Thymus (tissue), 14 donors: ENCODE data around the gene KLRK1. TPM values are rescaled to one million over a fixed set of nuclear protein-coding genes. Genes with fewer than 3 reads are reported as not detected.
"Not testable (repeated sequence)": the region's sequence is repeated elsewhere in the genome, so short reads cannot be mapped to it uniquely, and the experiment has no call there.

Experiments used
- DNase-seq, 9 donors: peaks; one replicate each; pipeline ENCODE4 v3.0.0-alpha.2; 2013; ENCODE audit warnings: low spot score in 9 of 9, low read depth in 6 of 9, missing footprints in 1 of 9
- H3K27ac ChIP-seq, 2 donors: one replicate each; pipeline ENCODE4 v1.5.1; 2013; ENCODE audit warnings: control low read depth in 1 of 2, low read depth in 1 of 2, low read length in 1 of 2, mild to moderate bottlenecking in 1 of 2, moderate library complexity in 1 of 2
- H3K27me3 ChIP-seq, 2 donors: one replicate each; pipeline ENCODE4 v1.5.1; 2013; ENCODE audit warnings: low read length in 1 of 2; ENCODE audit not compliant: control insufficient read depth in 2 of 2, insufficient read depth in 1 of 2
- H3K36me3 ChIP-seq, 2 donors: one replicate each; pipeline ENCODE4 v1.5.1; 2013; ENCODE audit warnings: low read length in 1 of 2, mild to moderate bottlenecking in 1 of 2, moderate library complexity in 1 of 2; ENCODE audit not compliant: control insufficient read depth in 2 of 2, insufficient read depth in 2 of 2
- H3K4me1 ChIP-seq, 2 donors: one replicate each; pipeline ENCODE4 v1.5.1; 2013; ENCODE audit warnings: low read length in 2 of 2; ENCODE audit not compliant: control insufficient read depth in 2 of 2, insufficient read depth in 2 of 2
- H3K4me3 ChIP-seq, 2 donors: one replicate each; pipeline ENCODE4 v1.5.1; 2013; ENCODE audit warnings: low read length in 2 of 2, control low read depth in 1 of 2, mild to moderate bottlenecking in 1 of 2
- H3K9me3 ChIP-seq, 2 donors: one replicate each; pipeline ENCODE4 v1.5.1; 2013; ENCODE audit warnings: low read length in 1 of 2, mild to moderate bottlenecking in 1 of 2; ENCODE audit not compliant: control insufficient read depth in 2 of 2, insufficient read depth in 1 of 2
- WGBS: extraction: QIAGEN DNeasy Blood & Tissue Kit; methylation state at CpG from one replicate; pipeline ENCODE4 v1.1.7; 2013; 5-methylcytosine and 5-hydroxymethylcytosine counted together
- long read RNA-seq, 10 donors: transcript quantifications; one replicate each; lab custom pipeline, GENCODE V29; 2026
- polyA plus RNA-seq: library from polyadenylated mRNA; stranded (reverse); fragments of 200-250 nt; gene quantifications from one replicate; pipeline ENCODE4 v1.2.3, GENCODE V29; 2013
- total RNA-seq: library from RNA; stranded (reverse); fragments of 120-200 nt; gene quantifications from one replicate; pipeline ENCODE4 v1.2.4, GENCODE V29; 2013
- donor health status: healthy.

Gene KLRK1
- total RNA-seq (13.4 TPM), polyA plus RNA-seq (27.0 TPM)
- long read RNA-seq, donor 1: 0 reads
- long read RNA-seq, donor 2: 0 reads
- long read RNA-seq, donor 3, partial matches to known transcripts: 0 of 3 reads
- long read RNA-seq, donor 3, other reads (novel, unspliced or antisense): 0 of 3 reads
- long read RNA-seq, donor 4: 0 reads
- long read RNA-seq, donor 5, partial matches to known transcripts: 0 of 3 reads
- long read RNA-seq, donor 5, other reads (novel, unspliced or antisense): 0 of 3 reads
- long read RNA-seq, donor 6, partial matches to known transcripts: 0 of 2 reads
- long read RNA-seq, donor 6, other reads (novel, unspliced or antisense): 0 of 2 reads
- long read RNA-seq, donor 7, partial matches to known transcripts: 0 of 2 reads
- long read RNA-seq, donor 7, other reads (novel, unspliced or antisense): 0 of 2 reads
- long read RNA-seq, donor 8: 0 reads
- long read RNA-seq, donor 9: 0 reads
- long read RNA-seq, donor 10: 0 reads

GRCh38 chr12:10389904-10390303 is at the start of gene KLRK1:
Gene KLRK1, minus strand, starts transcription at chr12:10390041. Its CDS starts 1,231 bp downstream, at chr12:10388810.
- WGBS: 27% methylated on average over 1 of the region's 1 CpG
- no peaks in the 10 kb centered on the region for H3K36me3 ChIP-seq
- no peak within 1 kb of the TSS for H3K27ac ChIP-seq
- no peak within 1 kb of the TSS for H3K4me3 ChIP-seq
- peaks cover 0 to 11% of the 10 kb centered on the region in 2 donors for H3K4me1 ChIP-seq
- no peak for DNase-seq
- H3K9me3 ChIP-seq: no peaks in the 10 kb centered on the region
- no peaks in the 10 kb centered on the region for H3K27me3 ChIP-seq

- DNase-seq, H3K9me3 ChIP-seq, H3K4me3 ChIP-seq, H3K4me1 ChIP-seq, H3K27me3 ChIP-seq, H3K27ac ChIP-seq, H3K36me3 ChIP-seq: not testable (repeated sequence)
- WGBS: 85% methylated on average over 1 of the region's 2 CpGs
Observed at GRCh38 chr12:10437601-10438000, 47.8 kb upstream of the KLRK1 start.

GRCh38 chr12:10435816-10436215 is 46.0 kb upstream of the KLRK1 start, which contains the start of gene KLRC2:
Gene KLRC2, minus strand, starts transcription at chr12:10436010. Its CDS starts 24 bp downstream, at chr12:10435986.
- 35% methylated on average over 3 of the region's 3 CpGs for WGBS
- Histone ChIP-seq H3K4me3 (peak within 1 kb of the TSS in 1 of 2 donors; percentile 17), H3K27ac (peak within 1 kb of the TSS in 1 of 2 donors; percentile 3)
- not testable (repeated sequence) for H3K9me3 ChIP-seq, H3K27me3 ChIP-seq, H3K4me1 ChIP-seq, H3K36me3 ChIP-seq
- DNase-seq: peak in 5 of 9 donors; percentile 18 to 75 (median 36)

GRCh38 chr12:10430623-10431022 is 40.8 kb upstream of the KLRK1 start:
- not testable (repeated sequence) for H3K4me1 ChIP-seq, H3K9me3 ChIP-seq, H3K4me3 ChIP-seq, H3K27ac ChIP-seq, H3K36me3 ChIP-seq, DNase-seq, H3K27me3 ChIP-seq
- WGBS: 93% methylated on average over 4 of the region's 4 CpGs

GRCh38 chr12:10425938-10426337 is 36.1 kb upstream of the KLRK1 start:
- H3K4me3 ChIP-seq, H3K9me3 ChIP-seq, DNase-seq, H3K27ac ChIP-seq, H3K36me3 ChIP-seq, H3K4me1 ChIP-seq, H3K27me3 ChIP-seq: not testable (repeated sequence)
- 97% methylated on average over 8 of the region's 8 CpGs for WGBS

GRCh38 chr12:10424260-10424899 is 34.5 kb upstream of the KLRK1 start:
- H3K9me3 ChIP-seq, H3K4me3 ChIP-seq, H3K27ac ChIP-seq, H3K36me3 ChIP-seq, DNase-seq, H3K27me3 ChIP-seq, H3K4me1 ChIP-seq: not testable (repeated sequence)
- 95% methylated on average over 1 of the region's 1 CpG for WGBS

GRCh38 chr12:10422159-10422558 is 32.3 kb upstream of the KLRK1 start:
- not testable (repeated sequence) for H3K27me3 ChIP-seq, H3K9me3 ChIP-seq, H3K27ac ChIP-seq, H3K4me1 ChIP-seq, H3K4me3 ChIP-seq, DNase-seq, H3K36me3 ChIP-seq
- 96% methylated on average over 2 of the region's 3 CpGs for WGBS

- not testable (repeated sequence) for H3K4me1 ChIP-seq, H3K4me3 ChIP-seq, H3K36me3 ChIP-seq, H3K27ac ChIP-seq, DNase-seq, H3K9me3 ChIP-seq, H3K27me3 ChIP-seq
- WGBS: 22% methylated on average over 1 of the region's 1 CpG
Observed at GRCh38 chr12:10420334-10420733, 30.5 kb upstream of the KLRK1 start, which contains the start of gene KLRC3. Gene KLRC3, minus strand, starts transcription at chr12:10420595. Its CDS starts 45 bp downstream, at chr12:10420550.

- 15% methylated on average over 1 of the region's 1 CpG for WGBS
Observed at GRCh38 chr12:10409392-10409791, 19.6 kb upstream of the KLRK1 start, which contains the start of gene KLRC4. Gene KLRC4, minus strand, starts transcription at chr12:10409757. Its CDS starts 182 bp downstream, at chr12:10409575.

More at GRCh38 chr12:10409392-10409791, 19.6 kb upstream of the KLRK1 start, which contains the start of gene KLRC4:
- no peaks in the 10 kb centered on the region for H3K36me3 ChIP-seq
- peak within 1 kb of the TSS in 1 of 2 donors; percentile 17 for H3K4me3 ChIP-seq
- no peak within 1 kb of the TSS for H3K27ac ChIP-seq
- H3K9me3 ChIP-seq: no peaks in the 10 kb centered on the region
- no peaks in the 10 kb centered on the region for H3K27me3 ChIP-seq
- peaks cover 0 to 4% of the 10 kb centered on the region in 2 donors for H3K4me1 ChIP-seq
- DNase-seq: peak in 8 of 9 donors; percentile 29 to 84 (median 53)
